WTC11 (cell line): Measurements from ENCODE around the gene AMOTL1. TPM values are rescaled to one million over a fixed set of nuclear protein-coding genes. Genes with fewer than 3 reads are reported as not detected.

Experiments used
- ATAC-seq: fragments of 200-7000 bp; cut with Tn5 transposase; 2 replicates; pipeline ENCODE4 v1.10.0; 2021; ENCODE audit warnings: mild to moderate bottlenecking, moderate library complexity
- CTCF ChIA-PET: fragments of 300-600 bp; sonication (Branson Sonifier 250); formaldehyde crosslinking; loops from one replicate; lab custom pipeline; 2021; ENCODE audit warnings: antibody characterized with exemption; lab: Charles Lee
- POLR2A ChIA-PET: fragments of 350-600 bp; sonication (Branson Sonifier 250); formaldehyde crosslinking; loops from one replicate; lab custom pipeline; 2021; ENCODE audit warnings: antibody characterized with exemption; lab: Charles Lee
- DNase-seq: peaks from one replicate; pipeline ENCODE4 v3.0.0; 2021; ENCODE audit warnings: low spot score
- H3K27ac Mint-ChIP-seq: 2 replicates; pipeline ENCODE4 v1.8.0; 2021; ENCODE audit warnings: mixed read lengths
- H3K27me3 Mint-ChIP-seq: 2 replicates; pipeline ENCODE4 v1.8.0; 2021; ENCODE audit warnings: low read depth, mild to moderate bottlenecking, moderate library complexity, mixed read lengths
- H3K36me3 Mint-ChIP-seq: 2 replicates; pipeline ENCODE4 v1.8.0; 2021; ENCODE audit warnings: mixed read lengths
- H3K4me1 Mint-ChIP-seq: 2 replicates; pipeline ENCODE4 v1.8.0; 2022; ENCODE audit warnings: mixed read lengths
- H3K4me3 Mint-ChIP-seq: 2 replicates; pipeline ENCODE4 v1.8.0; 2021; ENCODE audit warnings: mild to moderate bottlenecking, moderate library complexity, mixed read lengths
- H3K9me3 Mint-ChIP-seq: 2 replicates; pipeline ENCODE4 v1.8.0; 2021; ENCODE audit warnings: mixed read lengths
- ATF3 ChIP-seq: sonication (generic); formaldehyde crosslinking; conservative IDR thresholded peaks from 2 replicates; pipeline ENCODE4 v1.8.1; 2022; ENCODE audit warnings: mild to moderate bottlenecking, missing genetic modification reagents
- CBFB ChIP-seq: sonication (generic); formaldehyde crosslinking; IDR thresholded peaks from 2 replicates; pipeline ENCODE4 v1.8.1; 2022; ENCODE audit warnings: mild to moderate bottlenecking, low read depth, missing genetic modification reagents
- CDX4 ChIP-seq: fragments of 250-450 bp; sonication (Bioruptor Pico); IDR thresholded peaks from 2 replicates; pipeline ENCODE4 v1.9.0; 2021; ENCODE audit warnings: moderate library complexity, mild to moderate bottlenecking, inconsistent platforms, borderline replicate concordance
- E2F1 ChIP-seq: sonication (generic); formaldehyde crosslinking; IDR thresholded peaks from 2 replicates; pipeline ENCODE4 v1.8.0; 2022; ENCODE audit warnings: mild to moderate bottlenecking, missing genetic modification reagents
- E2F4 ChIP-seq: sonication (generic); formaldehyde crosslinking; IDR thresholded peaks from 2 replicates; pipeline ENCODE4 v1.8.1; 2022; ENCODE audit warnings: low read depth, mild to moderate bottlenecking, moderate library complexity, missing genetic modification reagents, borderline replicate concordance
- ELF4 ChIP-seq: sonication (generic); formaldehyde crosslinking; IDR thresholded peaks from 2 replicates; pipeline ENCODE4 v1.8.1; 2022; ENCODE audit warnings: low read depth, mild to moderate bottlenecking, moderate library complexity, missing genetic modification reagents
- ERG ChIP-seq: fragments of 250-450 bp; sonication (Bioruptor Pico); IDR thresholded peaks from 2 replicates; pipeline ENCODE4 v1.8.0; 2021; ENCODE audit warnings: mild to moderate bottlenecking
- FOXK1 ChIP-seq: sonication (generic); formaldehyde crosslinking; IDR thresholded peaks from 2 replicates; pipeline ENCODE4 v1.8.0; 2022; ENCODE audit warnings: mild to moderate bottlenecking, moderate library complexity, missing genetic modification reagents
- GABPB1 ChIP-seq: sonication (generic); formaldehyde crosslinking; IDR thresholded peaks from 2 replicates; pipeline ENCODE4 v1.8.1; 2023; ENCODE audit warnings: mild to moderate bottlenecking, missing genetic modification reagents
- GTF2I ChIP-seq: fragments of 250-450 bp; sonication (Bioruptor Pico); conservative IDR thresholded peaks from 2 replicates; pipeline ENCODE4 v1.4.0; 2021; ENCODE audit warnings: mild to moderate bottlenecking
- HMGA2 ChIP-seq: fragments of 250-450 bp; sonication (Bioruptor Pico); IDR thresholded peaks from 2 replicates; pipeline ENCODE4 v1.4.0; 2021; ENCODE audit warnings: mild to moderate bottlenecking, moderate library complexity
- JUN ChIP-seq: sonication (generic); formaldehyde crosslinking; IDR thresholded peaks from 2 replicates; pipeline ENCODE4 v1.8.0; 2023; ENCODE audit warnings: mild to moderate bottlenecking, missing genetic modification reagents
- KAT7 ChIP-seq: sonication (generic); formaldehyde crosslinking; IDR thresholded peaks from 2 replicates; pipeline ENCODE4 v1.8.1; 2023; ENCODE audit warnings: missing genetic modification reagents, mild to moderate bottlenecking, borderline replicate concordance
- MYBL2 ChIP-seq: sonication (generic); formaldehyde crosslinking; IDR thresholded peaks from 2 replicates; pipeline ENCODE4 v1.8.1; 2023; ENCODE audit warnings: mild to moderate bottlenecking, moderate library complexity, missing genetic modification reagents
- NFATC4 ChIP-seq: fragments of 250-450 bp; sonication (Bioruptor Pico); IDR thresholded peaks from 2 replicates; pipeline ENCODE4 v1.9.0; 2021; ENCODE audit warnings: mild to moderate bottlenecking
- TEAD4 ChIP-seq: sonication (generic); formaldehyde crosslinking; IDR thresholded peaks from 2 replicates; pipeline ENCODE4 v1.8.0; 2022; ENCODE audit warnings: mild to moderate bottlenecking, missing genetic modification reagents
- TP53 ChIP-seq: sonication (generic); formaldehyde crosslinking; IDR thresholded peaks from 2 replicates; pipeline ENCODE4 v1.8.1; 2023; ENCODE audit warnings: mild to moderate bottlenecking, missing genetic modification reagents
- ZNF138 ChIP-seq: sonication (generic); formaldehyde crosslinking; conservative IDR thresholded peaks from 2 replicates; pipeline ENCODE4 v1.8.1; 2022; ENCODE audit warnings: mild to moderate bottlenecking, moderate library complexity, missing genetic modification reagents
- ZNF219 ChIP-seq: sonication (generic); formaldehyde crosslinking; IDR thresholded peaks from 2 replicates; pipeline ENCODE4 v1.8.0; 2023; ENCODE audit warnings: missing genetic modification reagents, mild to moderate bottlenecking, borderline replicate concordance
- ZNF416 ChIP-seq: fragments of 250-450 bp; sonication (Bioruptor Pico); IDR thresholded peaks from 2 replicates; pipeline ENCODE4 v1.9.0; 2021; ENCODE audit warnings: mild to moderate bottlenecking, inconsistent platforms
- ZNF423 ChIP-seq: fragments of 250-450 bp; sonication (Bioruptor Pico); IDR thresholded peaks from 2 replicates; pipeline ENCODE4 v2.1.2; 2022; ENCODE audit warnings: mild to moderate bottlenecking, moderate library complexity
- ZNF671 ChIP-seq: fragments of 250-450 bp; sonication (Bioruptor Pico); IDR thresholded peaks from 2 replicates; pipeline ENCODE4 v1.8.0; 2021; ENCODE audit warnings: mild to moderate bottlenecking
- total RNA-seq: library from RNA; stranded (reverse); gene quantifications from 3 replicates; pipeline ENCODE4 v1.2.3, GENCODE V29; 2021
- TF ChIP-seq, protein P1 (sequence below): fragments of 250-450 bp; sonication (Bioruptor Pico); IDR thresholded peaks from 2 replicates; pipeline ENCODE4 v1.9.0; 2021; ENCODE audit warnings: mild to moderate bottlenecking
- TF ChIP-seq, protein P2 (sequence below): sonication (generic); formaldehyde crosslinking; conservative IDR thresholded peaks from 2 replicates; pipeline ENCODE4 v1.8.1; 2023; ENCODE audit warnings: mild to moderate bottlenecking, low read depth, missing genetic modification reagents, moderate library complexity

The AMOTL1 gene
- total RNA-seq, 1 experiment from 2014 or later: 39.8 TPM

- Mint-ChIP-seq H3K27me3 (no peaks in the 10 kb centered on the region; the same call in 1 of the 2 replicates), H3K36me3 (peaks cover 23% of the 10 kb centered on the region), H3K4me3 (no peak overlapping the region), H3K4me1 (peaks cover 6% of the 10 kb centered on the region; the same call in 1 of the 2 replicates), H3K9me3 (peaks cover 20% of the 10 kb centered on the region), H3K27ac (no peak overlapping the region)
- ChIA-PET CTCF (interaction anchor here (2.3 kb wide), 1 partner anchor 14 kb away, joined by 7 read pairs; no protein-coding TSS in a partner anchor), POLR2A (no interaction called here)
- DNase-seq: no peak
- TF ChIP-seq FOXK1 (CRISPR knock-in tag) (no peak), JUN (CRISPR knock-in tag) (no peak), ERG (CRISPR knock-in tag) (no peak), ZNF671 (CRISPR knock-in tag) (no peak), TEAD4 (CRISPR knock-in tag) (no peak), ZNF423 (CRISPR knock-in tag) (no peak), MYBL2 (CRISPR knock-in tag) (no peak), ZNF219 (CRISPR knock-in tag) (no peak), KAT7 (CRISPR knock-in tag) (no peak), ATF3 (CRISPR knock-in tag) (no peak), E2F4 (CRISPR knock-in tag) (no peak), GTF2I (CRISPR knock-in tag) (no peak)
- no peak for ATAC-seq
Measured at GRCh38 chr11:94882931-94883330, 114.8 kb downstream of the AMOTL1 start.

- POLR2A ChIA-PET: no interaction called here
- TF ChIP-seq HMGA2 (CRISPR knock-in tag): no peak
- no peak for TF ChIP-seq KAT7 (CRISPR knock-in tag)
- no peak for TF ChIP-seq NFATC4
- TF ChIP-seq, protein P1, sequence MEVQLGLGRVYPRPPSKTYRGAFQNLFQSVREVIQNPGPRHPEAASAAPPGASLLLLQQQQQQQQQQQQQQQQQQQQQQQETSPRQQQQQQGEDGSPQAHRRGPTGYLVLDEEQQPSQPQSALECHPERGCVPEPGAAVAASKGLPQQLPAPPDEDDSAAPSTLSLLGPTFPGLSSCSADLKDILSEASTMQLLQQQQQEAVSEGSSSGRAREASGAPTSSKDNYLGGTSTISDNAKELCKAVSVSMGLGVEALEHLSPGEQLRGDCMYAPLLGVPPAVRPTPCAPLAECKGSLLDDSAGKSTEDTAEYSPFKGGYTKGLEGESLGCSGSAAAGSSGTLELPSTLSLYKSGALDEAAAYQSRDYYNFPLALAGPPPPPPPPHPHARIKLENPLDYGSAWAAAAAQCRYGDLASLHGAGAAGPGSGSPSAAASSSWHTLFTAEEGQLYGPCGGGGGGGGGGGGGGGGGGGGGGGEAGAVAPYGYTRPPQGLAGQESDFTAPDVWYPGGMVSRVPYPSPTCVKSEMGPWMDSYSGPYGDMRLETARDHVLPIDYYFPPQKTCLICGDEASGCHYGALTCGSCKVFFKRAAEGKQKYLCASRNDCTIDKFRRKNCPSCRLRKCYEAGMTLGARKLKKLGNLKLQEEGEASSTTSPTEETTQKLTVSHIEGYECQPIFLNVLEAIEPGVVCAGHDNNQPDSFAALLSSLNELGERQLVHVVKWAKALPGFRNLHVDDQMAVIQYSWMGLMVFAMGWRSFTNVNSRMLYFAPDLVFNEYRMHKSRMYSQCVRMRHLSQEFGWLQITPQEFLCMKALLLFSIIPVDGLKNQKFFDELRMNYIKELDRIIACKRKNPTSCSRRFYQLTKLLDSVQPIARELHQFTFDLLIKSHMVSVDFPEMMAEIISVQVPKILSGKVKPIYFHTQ: no peak
- TF ChIP-seq ELF4 (CRISPR knock-in tag): no peak
- no peak for TF ChIP-seq ZNF138 (CRISPR knock-in tag)
- no peak for TF ChIP-seq TP53
- TF ChIP-seq, protein P2, sequence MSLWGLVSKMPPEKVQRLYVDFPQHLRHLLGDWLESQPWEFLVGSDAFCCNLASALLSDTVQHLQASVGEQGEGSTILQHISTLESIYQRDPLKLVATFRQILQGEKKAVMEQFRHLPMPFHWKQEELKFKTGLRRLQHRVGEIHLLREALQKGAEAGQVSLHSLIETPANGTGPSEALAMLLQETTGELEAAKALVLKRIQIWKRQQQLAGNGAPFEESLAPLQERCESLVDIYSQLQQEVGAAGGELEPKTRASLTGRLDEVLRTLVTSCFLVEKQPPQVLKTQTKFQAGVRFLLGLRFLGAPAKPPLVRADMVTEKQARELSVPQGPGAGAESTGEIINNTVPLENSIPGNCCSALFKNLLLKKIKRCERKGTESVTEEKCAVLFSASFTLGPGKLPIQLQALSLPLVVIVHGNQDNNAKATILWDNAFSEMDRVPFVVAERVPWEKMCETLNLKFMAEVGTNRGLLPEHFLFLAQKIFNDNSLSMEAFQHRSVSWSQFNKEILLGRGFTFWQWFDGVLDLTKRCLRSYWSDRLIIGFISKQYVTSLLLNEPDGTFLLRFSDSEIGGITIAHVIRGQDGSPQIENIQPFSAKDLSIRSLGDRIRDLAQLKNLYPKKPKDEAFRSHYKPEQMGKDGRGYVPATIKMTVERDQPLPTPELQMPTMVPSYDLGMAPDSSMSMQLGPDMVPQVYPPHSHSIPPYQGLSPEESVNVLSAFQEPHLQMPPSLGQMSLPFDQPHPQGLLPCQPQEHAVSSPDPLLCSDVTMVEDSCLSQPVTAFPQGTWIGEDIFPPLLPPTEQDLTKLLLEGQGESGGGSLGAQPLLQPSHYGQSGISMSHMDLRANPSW (CRISPR knock-in tag): no peak
- TF ChIP-seq ZNF416 (CRISPR knock-in tag): no peak
- TF ChIP-seq CDX4: no peak
- no peak for TF ChIP-seq ZNF423 (CRISPR knock-in tag)
- TF ChIP-seq CBFB (CRISPR knock-in tag): no peak
- no peak for TF ChIP-seq E2F1 (CRISPR knock-in tag)
- TF ChIP-seq MYBL2 (CRISPR knock-in tag): no peak
- no peak for TF ChIP-seq GABPB1 (CRISPR knock-in tag)
- no peak for TF ChIP-seq E2F4 (CRISPR knock-in tag)
- no peak for TF ChIP-seq GTF2I (CRISPR knock-in tag)
- ATAC-seq (no peak), DNase-seq (no peak)
- Mint-ChIP-seq H3K4me3 (no peak overlapping the region), H3K9me3 (peaks cover 29% of the 10 kb centered on the region), H3K4me1 (peaks cover 6% of the 10 kb centered on the region; the same call in 1 of the 2 replicates), H3K27ac (no peak overlapping the region), H3K36me3 (peaks cover 24% of the 10 kb centered on the region), H3K27me3 (no peaks in the 10 kb centered on the region; the same call in 1 of the 2 replicates)
- CTCF ChIA-PET: interaction anchor here (2.3 kb wide), 1 partner anchor 13 kb away, joined by 7 read pairs; no protein-coding TSS in a partner anchor
Measured at GRCh38 chr11:94883878-94884277, 115.7 kb downstream of the AMOTL1 start.
